Fibroblast of skin of left biceps (primary cell): ENCODE data around the gene RAB3A.
A peak's percentile ranks its signal among the peaks of the same experiment; 100 is the strongest.

Experiments used
- DNase-seq, 2 experiments: peaks; one replicate each; pipeline ENCODE4 v3.0.0-alpha.2; 2013; ENCODE audit warnings: low read depth in 2 of 2

The RAB3A gene, protein sequence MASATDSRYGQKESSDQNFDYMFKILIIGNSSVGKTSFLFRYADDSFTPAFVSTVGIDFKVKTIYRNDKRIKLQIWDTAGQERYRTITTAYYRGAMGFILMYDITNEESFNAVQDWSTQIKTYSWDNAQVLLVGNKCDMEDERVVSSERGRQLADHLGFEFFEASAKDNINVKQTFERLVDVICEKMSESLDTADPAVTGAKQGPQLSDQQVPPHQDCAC

GRCh38 chr19:18203863-18204393 is at the start of gene RAB3A:
RAB3A (minus strand) TSS chr19:18204042; CDS start chr19:18202740, 1,302 bp downstream.
- DNase-seq: peak; percentile 100

- no peak for DNase-seq
These were observed 49.3 kb upstream of the RAB3A start for GRCh38 chr19:18253130-18253529.

- no peak for DNase-seq
These were observed 48.5 kb upstream of the RAB3A start for GRCh38 chr19:18252370-18252717.

DNA sequence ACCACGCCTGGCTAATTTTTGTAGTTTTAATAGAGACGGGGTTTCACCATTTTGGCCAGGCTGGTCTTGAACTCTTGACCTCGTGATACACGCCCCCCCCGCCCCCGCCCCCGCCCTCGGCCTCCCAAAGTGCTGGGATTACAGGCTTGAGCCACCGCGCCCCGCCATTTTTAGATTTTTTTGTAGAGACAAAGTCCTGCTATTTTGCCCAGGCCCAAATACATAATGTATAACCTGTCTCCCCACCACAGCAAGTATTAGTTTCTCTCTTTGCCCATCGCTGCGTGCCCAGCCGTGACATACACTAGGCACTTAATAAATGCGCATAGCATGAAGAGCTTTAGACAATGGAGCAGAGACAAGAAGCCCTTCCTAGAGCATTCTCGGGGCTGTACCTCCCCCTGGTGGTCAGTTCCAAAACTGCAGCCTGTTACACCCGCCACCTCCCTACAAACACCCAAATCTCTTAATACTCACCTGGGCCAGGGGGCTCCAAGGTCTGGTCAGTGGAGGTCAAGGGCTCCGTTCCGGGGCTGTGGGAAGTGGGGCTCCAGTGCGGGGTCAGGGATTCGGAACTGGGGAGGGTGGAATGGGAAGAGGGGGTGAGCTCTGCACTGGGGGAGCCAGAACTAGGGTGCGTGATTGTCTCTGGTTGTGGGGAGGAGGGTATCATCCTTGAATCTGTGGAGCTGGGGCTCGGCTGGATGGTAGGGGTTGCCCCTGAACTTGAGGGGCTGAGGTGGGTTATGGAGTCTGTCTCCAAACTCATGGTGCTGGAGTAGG is 47.9 kb upstream of the RAB3A start:
- DNase-seq: peak; percentile 17 to 21

DNA sequence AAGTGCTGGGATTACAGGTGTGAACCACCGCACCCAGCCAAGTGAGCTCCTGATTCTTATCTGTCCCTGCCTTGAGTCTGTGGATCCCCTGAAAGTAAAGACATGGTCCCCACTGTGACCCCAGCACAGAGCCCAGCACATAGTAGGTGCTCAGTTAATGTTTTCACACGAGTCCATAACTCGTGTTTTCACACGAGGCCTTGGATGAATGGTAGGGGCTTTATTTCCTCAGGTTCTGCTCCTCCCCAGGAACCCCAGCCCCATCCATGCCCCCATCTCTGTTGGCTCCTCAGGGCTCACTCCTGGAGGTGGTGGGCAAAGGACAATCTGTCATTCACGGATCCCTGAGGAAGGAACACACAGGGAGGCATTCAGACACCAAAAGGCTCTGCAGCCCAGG is 46.0 kb upstream of the RAB3A start:
- DNase-seq: no peak

DNA sequence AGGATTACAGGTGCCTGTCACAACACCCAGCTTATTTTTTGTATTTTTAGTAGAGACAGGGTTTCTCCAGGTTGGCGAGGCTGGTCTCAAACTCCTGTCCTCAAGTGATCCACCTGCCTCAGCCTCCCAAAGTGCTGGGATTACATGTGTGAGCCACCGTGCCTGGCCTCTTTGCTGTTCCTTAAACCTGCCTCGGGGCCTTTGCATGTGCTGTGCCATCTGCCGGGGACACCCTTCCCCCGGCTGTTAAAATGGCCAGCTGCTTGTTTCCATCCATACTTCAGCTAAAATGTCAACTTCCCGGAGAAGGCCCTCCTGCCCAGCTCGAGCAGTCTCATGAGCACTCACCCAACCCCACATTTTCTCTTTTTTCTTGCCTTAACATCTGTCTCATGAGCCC is 41.5 kb upstream of the RAB3A start:
- no peak for DNase-seq

- DNase-seq: no peak
These were observed 35.5 kb upstream of the RAB3A start for GRCh38 chr19:18239303-18239702.

DNA sequence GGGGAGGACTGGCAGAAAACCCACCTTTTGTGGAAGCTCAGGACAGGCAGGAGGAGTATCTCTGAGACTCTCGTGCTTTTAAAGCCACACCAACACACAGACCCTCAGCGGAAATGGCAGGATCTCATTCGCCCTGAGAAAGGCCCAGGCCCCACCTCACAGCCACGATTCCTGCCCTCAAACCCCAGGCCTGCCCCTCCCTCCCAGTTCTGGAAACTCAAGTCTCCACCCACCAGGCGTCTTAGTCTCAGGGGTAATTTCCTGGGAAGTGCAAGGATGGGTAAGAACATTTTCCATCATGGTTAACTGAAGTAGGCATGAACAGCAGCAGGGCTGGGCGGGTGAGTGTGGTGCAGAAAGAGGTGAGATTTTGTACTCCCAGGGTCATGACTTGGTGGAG is 30.4 kb upstream of the RAB3A start:
- no peak for DNase-seq

DNA sequence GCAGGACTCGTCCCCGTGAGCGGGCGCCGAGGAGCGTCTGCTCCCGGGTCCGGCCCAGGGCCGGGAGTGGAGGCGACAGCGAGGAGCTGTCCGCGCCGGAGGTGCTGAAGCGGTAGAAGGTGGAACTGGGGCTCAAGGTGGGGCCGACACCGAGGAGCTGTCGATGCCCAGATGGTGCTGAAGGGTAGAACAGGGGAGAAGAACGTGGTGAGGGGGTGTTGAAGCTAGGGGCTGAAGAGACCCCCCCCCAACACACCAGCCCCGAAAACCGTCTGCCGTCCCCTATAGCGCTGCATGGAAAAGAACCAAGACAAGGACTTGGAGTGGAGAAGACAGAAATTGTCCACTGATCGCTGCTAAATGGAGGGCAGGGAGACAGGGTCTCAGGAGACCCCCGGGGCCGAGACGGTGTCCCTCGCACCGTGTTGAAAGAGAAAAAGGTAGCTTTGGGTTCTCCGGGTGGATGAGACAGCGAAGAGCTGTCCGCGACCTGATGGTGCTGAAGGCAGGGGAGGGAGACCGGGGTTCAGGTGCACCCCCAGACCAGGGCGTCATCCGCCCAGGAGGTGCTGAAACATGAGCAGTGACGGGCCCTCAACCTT is 29.5 kb upstream of the RAB3A start:
- DNase-seq: no peak

- DNase-seq: no peak
These were observed 28.8 kb upstream of the RAB3A start for GRCh38 chr19:18232540-18233223.

- no peak for DNase-seq
These were observed 27.9 kb upstream of the RAB3A start for GRCh38 chr19:18231775-18232174.

DNA sequence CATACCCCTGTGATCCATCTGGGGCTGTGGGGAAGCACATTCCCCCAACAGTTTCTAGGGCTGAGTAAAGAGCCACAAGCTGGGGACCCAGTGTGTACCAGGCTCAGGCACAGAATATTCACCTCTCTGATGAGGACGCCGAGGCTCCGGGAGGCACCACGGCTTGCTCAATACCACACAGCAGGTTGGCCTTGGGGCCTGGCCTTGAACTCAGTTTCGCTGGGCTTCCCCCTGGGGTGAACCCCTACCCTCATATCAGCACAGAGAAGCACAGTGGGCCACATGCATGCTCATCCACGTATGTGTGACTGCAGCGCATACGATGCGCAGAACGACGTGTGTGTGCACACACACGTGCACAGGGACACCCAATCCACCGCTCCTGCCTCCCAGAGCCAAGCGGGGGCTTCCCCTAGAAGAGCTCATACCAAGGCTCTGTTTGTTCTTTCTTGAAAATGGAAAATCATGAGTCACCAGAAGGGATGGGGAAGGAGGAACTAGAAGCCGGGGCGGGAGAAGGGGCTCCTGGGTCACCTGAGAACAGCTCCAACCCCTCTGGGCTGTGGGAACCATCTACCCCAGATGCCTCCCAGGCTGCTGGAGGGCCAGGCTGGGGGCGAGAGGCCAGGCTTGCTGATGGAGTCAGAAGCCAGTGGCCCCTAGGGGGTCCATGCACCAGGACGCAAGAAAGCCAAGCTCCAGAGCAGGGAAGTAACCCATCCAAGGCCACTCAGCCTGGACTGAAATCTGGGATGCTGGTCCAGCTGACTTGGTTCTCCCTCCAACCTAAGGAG is 27.3 kb upstream of the RAB3A start:
- no peak for DNase-seq

DNA sequence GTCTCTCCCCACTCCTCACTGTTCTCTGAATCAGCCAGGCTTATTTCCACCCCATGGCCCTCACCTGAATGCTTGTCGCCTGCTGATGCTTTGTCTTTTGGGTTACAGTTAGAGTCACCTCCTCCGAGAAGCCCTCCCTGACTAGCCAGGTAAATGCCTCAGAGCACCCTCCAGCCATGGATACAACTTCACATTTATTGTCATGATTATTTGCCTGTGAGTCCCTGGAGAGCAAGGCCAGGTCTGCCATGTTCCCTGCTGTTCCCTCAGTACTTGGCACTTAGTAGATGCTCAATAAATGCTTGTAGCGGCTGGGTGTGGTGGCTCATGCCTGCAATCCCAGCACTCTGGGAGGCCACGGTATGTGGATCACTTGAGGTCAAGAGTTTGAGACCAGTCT is 26.1 kb upstream of the RAB3A start:
- no peak for DNase-seq

- DNase-seq: no peak
These were observed 25.6 kb upstream of the RAB3A start for GRCh38 chr19:18229474-18229873.

DNA sequence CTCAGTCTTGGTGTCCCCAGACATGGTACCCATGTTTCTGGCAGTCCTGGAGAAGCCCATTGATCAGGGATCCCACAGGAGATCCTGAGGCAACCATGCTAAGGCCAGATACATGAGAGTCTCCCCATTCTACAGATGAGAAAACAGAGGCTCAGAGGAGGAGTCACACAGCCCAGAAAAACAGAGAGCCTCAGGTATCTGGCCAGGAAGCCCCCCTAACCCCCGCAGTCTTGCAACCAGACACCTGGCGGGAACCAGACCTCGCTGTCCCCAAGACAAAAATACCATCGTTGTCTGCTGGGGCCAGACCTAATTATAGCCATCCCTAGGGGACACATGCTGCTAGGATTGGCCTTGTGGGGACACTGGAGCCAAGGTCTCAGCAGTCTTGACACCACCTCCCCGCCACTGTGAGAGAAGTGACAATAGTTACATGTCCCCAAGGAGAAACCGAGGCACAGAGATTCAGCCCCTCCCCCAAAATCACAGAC is 24.0 kb upstream of the RAB3A start:
- no peak for DNase-seq

GRCh38 chr19:18226956-18227780 is 23.3 kb upstream of the RAB3A start:
- no peak for DNase-seq

DNA sequence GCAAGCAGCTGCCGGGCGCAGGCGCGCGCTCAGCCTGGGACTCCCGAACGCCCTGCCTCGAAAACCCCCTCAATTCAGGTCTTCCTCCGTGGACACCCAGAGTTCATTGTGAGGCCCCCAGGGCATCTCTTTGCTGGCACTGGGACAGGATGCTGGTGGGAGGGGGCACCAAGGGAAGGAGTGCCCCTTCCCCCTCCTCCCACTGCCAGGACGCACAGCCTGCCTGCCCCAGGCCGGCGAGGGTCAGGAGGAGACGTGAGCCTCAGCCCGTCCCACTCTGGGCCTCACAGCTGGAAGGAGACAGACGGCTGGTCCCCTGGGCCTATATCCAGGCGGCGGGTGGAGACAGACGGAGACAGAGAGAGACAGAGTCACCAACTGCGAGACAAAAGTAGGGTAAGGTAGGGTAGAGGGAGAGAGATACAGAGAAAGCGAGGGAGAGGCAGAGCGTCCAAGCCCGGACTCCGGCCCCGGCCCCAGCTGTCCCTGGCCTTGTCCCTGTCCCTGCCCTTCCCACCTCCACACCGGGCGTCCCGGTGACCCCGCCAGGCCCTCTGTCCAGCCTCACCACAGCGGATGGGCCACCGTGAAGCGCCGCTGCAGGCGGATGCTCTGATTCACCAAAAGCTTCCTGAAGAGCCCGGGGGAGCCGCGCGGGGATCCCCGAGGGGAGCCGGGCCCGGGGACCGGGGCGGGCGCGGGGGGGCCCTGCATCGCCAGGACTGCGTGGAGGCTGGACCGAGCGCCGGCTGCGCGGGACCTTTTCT is 22.0 kb upstream of the RAB3A start, which contains the start of gene PDE4C:
Gene PDE4C, minus strand, starts transcription at position 737 of the 767 bp plus-strand sequence. Its CDS starts 23 bp downstream, at position 714.
- no peak for DNase-seq

GRCh38 chr19:18225355-18225701 is 21.5 kb upstream of the RAB3A start:
- DNase-seq: no peak

DNA sequence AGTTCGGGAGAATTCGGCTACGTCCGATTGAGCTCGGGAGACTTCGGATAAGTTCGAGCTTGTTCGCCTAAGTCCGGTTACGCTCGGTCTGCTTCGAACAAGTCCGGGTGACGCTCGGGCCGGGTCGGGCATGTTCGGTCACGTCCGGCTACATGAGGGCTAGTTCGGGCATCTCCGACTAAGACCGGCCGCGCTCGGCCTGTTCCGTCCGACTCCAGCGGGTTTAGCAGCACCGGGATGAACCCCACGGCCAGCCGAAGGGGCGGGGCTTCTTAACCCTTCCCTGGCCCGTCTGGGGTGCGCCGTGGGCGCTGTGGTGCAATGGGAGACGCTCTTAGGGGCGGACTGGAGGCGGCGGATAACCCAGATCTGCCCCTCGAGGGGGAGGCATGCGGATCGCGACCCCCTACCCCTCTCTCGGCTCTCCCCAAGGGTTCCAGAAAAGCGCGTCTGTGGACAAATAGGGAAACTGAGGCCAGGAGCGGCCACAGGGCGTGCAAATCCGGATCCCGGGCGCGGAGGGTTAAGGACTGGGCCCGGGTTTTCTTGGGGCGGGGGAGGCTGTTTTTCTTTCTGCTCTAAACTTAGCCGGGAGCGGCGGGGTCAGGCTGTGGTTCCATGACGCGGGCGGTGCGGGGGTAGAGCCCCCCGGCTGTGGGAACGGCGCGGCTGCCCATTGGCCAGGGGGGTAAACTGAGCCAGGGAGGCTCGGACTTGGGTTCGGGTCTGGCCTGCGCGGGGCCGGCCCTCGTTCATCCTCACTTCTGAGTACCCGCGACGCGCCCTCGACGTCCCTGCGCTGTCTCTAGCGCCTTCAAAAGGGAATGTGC is 20.9 kb upstream of the RAB3A start:
- DNase-seq: peak; percentile 86 to 87
